GM12878 (cell line): ENCODE data around the gene ADORA2B. TPM values are rescaled to one million over a fixed set of nuclear protein-coding genes. Genes with fewer than 3 reads are reported as not detected.
A peak's percentile ranks its signal among the peaks of the same experiment; 100 is the strongest.

ENCODE experiments used
- ATAC-seq: fragments of 200-7000 bp; cut with Tn5 transposase; 3 replicates; pipeline ENCODE4 v1.9.1; 2020; ENCODE audit warnings: mild to moderate bottlenecking, moderate library complexity
- BruUV-seq: library from RNA; stranded (reverse); fragments of 400-500 nt; replicated peaks from 2 replicates; lab custom pipeline; 2021; lab: Mats Ljungman, UMichigan
- CTCF ChIA-PET: fragments of 300-600 bp; sonication (Branson Sonifier 250); formaldehyde crosslinking; extraction: SDS; loops from one replicate; lab custom pipeline; 2021; ENCODE audit warnings: inconsistent platforms; lab: Yijun Ruan, JAX
- POLR2A ChIA-PET: fragments of 350-600 bp; formaldehyde crosslinking; extraction: SDS; loops from one replicate; lab custom pipeline; 2021; ENCODE audit warnings: inconsistent platforms; lab: Charles Lee
- RAD21 ChIA-PET: fragments of 300-600 bp; sonication (Branson Sonifier 250); formaldehyde crosslinking; loops from one replicate; lab custom pipeline; 2023; ENCODE audit warnings: antibody characterized with exemption; ENCODE audit not compliant: unreplicated experiment; lab: Charles Lee
- SMC1A ChIA-PET: fragments of 300-600 bp; sonication (Branson Sonifier 250); formaldehyde crosslinking; loops from one replicate; lab custom pipeline; 2023; ENCODE audit not compliant: unreplicated experiment, uncharacterized antibody; lab: Charles Lee
- DNase-seq: peaks from one replicate; pipeline ENCODE4 v3.0.0-alpha.2; 2011; ENCODE audit warnings: low read depth, low spot score
- FAIRE-seq: peaks from 3 replicates; lab custom pipeline; 2011; peaks lifted over from hg19 to GRCh38; lab: Jason Lieb, UNC
- H2AFZ ChIP-seq: 2 replicates; pipeline ENCODE4 v1.6.0; 2011; ENCODE audit warnings: low read depth, low read length, control low read depth; ENCODE audit not compliant: control insufficient read depth
- H3K27ac ChIP-seq: 2 replicates; pipeline ENCODE4 v1.5.1; 2011; ENCODE audit warnings: control low read depth; ENCODE audit not compliant: control insufficient read depth, insufficient read depth
- H3K27me3 ChIP-seq, 2 experiments: replicated peaks in 1 of 2; 2 replicates each; pipeline versions ENCODE4 v1.6.0 to v1.6.1; 2011; ENCODE audit warnings: low read length in 1 of 2; ENCODE audit not compliant: control insufficient read depth in 2 of 2, insufficient read depth in 2 of 2
- H3K36me3 ChIP-seq, 2 experiments: 2 replicates each; pipeline ENCODE4 v1.5.1; 2011; ENCODE audit warnings: low read length in 1 of 2; ENCODE audit not compliant: control insufficient read depth in 2 of 2, insufficient read depth in 2 of 2
- H3K4me1 ChIP-seq: 2 replicates; pipeline ENCODE4 v1.6.1; 2011; ENCODE audit warnings: mild to moderate bottlenecking, low read length, moderate library complexity, mixed read lengths; ENCODE audit not compliant: control insufficient read depth, insufficient read depth
- H3K4me2 ChIP-seq: 2 replicates; pipeline ENCODE4 v1.6.0; 2011; ENCODE audit warnings: control low read depth; ENCODE audit not compliant: control insufficient read depth, insufficient read depth
- H3K4me3 ChIP-seq: fragments of 200-600 bp; sonication (generic); 2 replicates; pipeline ENCODE4 v1.5.1; 2016
- H3K79me2 ChIP-seq: 2 replicates; pipeline ENCODE4 v1.6.0; 2011; ENCODE audit warnings: low read length; ENCODE audit not compliant: control insufficient read depth, insufficient read depth
- H3K9ac ChIP-seq: 2 replicates; pipeline ENCODE4 v1.8.0; 2011; ENCODE audit warnings: low read length, control low read depth, mixed read lengths; ENCODE audit not compliant: control insufficient read depth, insufficient read depth
- H3K9me3 ChIP-seq: replicated peaks from 3 replicates; pipeline ENCODE4 v1.5.1; 2011; ENCODE audit warnings: mild to moderate bottlenecking, low read length; ENCODE audit not compliant: control insufficient read depth, insufficient read depth
- H4K20me1 ChIP-seq: 2 replicates; pipeline ENCODE4 v1.6.0; 2011; ENCODE audit not compliant: control insufficient read depth, insufficient read depth
- BMI1 ChIP-seq: fragments of 450-650 bp; IDR thresholded peaks from 2 replicates; pipeline ENCODE4 v1.6.1; 2016; ENCODE audit warnings: mild to moderate bottlenecking, moderate library complexity, borderline replicate concordance
- HDAC6 ChIP-seq: fragments of 200-600 bp; sonication (generic); IDR thresholded peaks from one replicate; pipeline ENCODE4 v1.8.0; 2017; ENCODE audit warnings: antibody characterized with exemption; ENCODE audit not compliant: unreplicated experiment
- RFX5 ChIP-seq: IDR thresholded peaks from 2 replicates; pipeline ENCODE4 v1.6.1; 2011; ENCODE audit warnings: low read depth, low read length, improper control_type of control experiment
- SMAD5 ChIP-seq: IDR thresholded peaks from 2 replicates; pipeline ENCODE4 v1.6.1; 2016; ENCODE audit warnings: antibody characterized with exemption, low read depth
- ZNF207 ChIP-seq: fragments of 450-650 bp; IDR thresholded peaks from 2 replicates; pipeline ENCODE4 v1.6.1; 2014; ENCODE audit warnings: antibody characterized with exemption, mild to moderate bottlenecking, borderline replicate concordance
- ZNF592 ChIP-seq: fragments of 450-650 bp; IDR thresholded peaks from 2 replicates; pipeline ENCODE4 v1.6.1; 2017; ENCODE audit warnings: mild to moderate bottlenecking, moderate library complexity
- WGBS: methylation state at CpG from one replicate; pipeline ENCODE4 v1.1.6; 2016; ENCODE audit warnings: low lambda C conversion rate; ENCODE audit not compliant: insufficient replicate concordance, insufficient coverage; ENCODE audit errors: missing lambda C conversion rate; 5-methylcytosine and 5-hydroxymethylcytosine counted together
- in situ Hi-C: fragments of 300-500 bp; cut with MboI; formaldehyde crosslinking; loops from 9 replicates; pipeline ENCODE4 v1.14.3; 2018; ENCODE audit warnings: mixed read lengths
- intact Hi-C: fragments of 100-400 bp; cut with micrococcal nuclease; formaldehyde crosslinking; loops from one replicate; pipeline ENCODE4 v1.14.2; 2022; ENCODE audit not compliant: unreplicated experiment
- polyA plus RNA-seq, 11 experiments: library from polyadenylated mRNA; depleted of rRNA in 4 of 11; unstranded in 6 of 11; stranded (reverse) in 5 of 11; fragments of >200 nt; fragmentation: Nextera tagmentation in 4 of 11; fragmentation: Illumina TruSeq in 1 of 11; extraction: Ambion mirVana in 4 of 11; extraction: Trizol in 1 of 11; gene quantifications; 1 replicate in 1 of 11; 2 replicates in 10 of 11; pipeline versions ENCODE4 v1.2.1 to v1.2.3, GENCODE V29; 2011 to 2016; ENCODE audit warnings: inconsistent platforms in 2 of 11, missing spikeins in 2 of 11, low read depth in 1 of 11
- total RNA-seq, 4 experiments: library from RNA; depleted of rRNA in 3 of 4; stranded (reverse); fragments of >200 nt in 3 of 4; fragmentation: Illumina TruSeq in 1 of 4; extraction: Trizol in 1 of 4; gene quantifications; 2 replicates each; pipeline versions ENCODE4 v1.2.1 to v1.2.3, GENCODE V29; 2013 to 2021
- TF ChIP-seq, protein P1 (sequence below): fragments of 450-650 bp; IDR thresholded peaks from 2 replicates; pipeline ENCODE4 v1.6.1; 2017; ENCODE audit warnings: mild to moderate bottlenecking, moderate library complexity

Gene ADORA2B
- total and polyA plus RNA-seq, 10 of the 15 experiments (the other 5 are each of a cell fraction or from before 2014, with no cell fraction given), result 0.05 to 0.42 (median 0.17) TPM

GRCh38 chr17:15945527-15946191 is 729 bp downstream of the ADORA2B start:
- Histone ChIP-seq H3K36me3 (no peaks in the 10 kb centered on the region), H3K4me3 (peak overlapping the region; percentile 32; the same call in 1 of the 2 replicates), H3K9me3 (peaks cover 2% of the 10 kb centered on the region; the same call in 2 of the 3 replicates), H4K20me1 (no peaks in the 10 kb centered on the region), H3K79me2 (no peaks in the 10 kb centered on the region), H3K4me1 (no peaks in the 10 kb centered on the region), H3K9ac (no peak overlapping the region), H3K4me2 (peak overlapping the region; percentile 79), H2AFZ (peak overlapping the region; percentile 61), H3K27ac (no peak overlapping the region), H3K27me3 (peaks cover 7 to 17% of the 10 kb centered on the region in 2 experiments)
- in situ Hi-C loops, result no loop called here
- no TSS peak for BruUV-seq
- intact Hi-C loops, result loop anchor here (1.0 kb wide), 1 partner anchor 53 kb away; no protein-coding TSS in a partner anchor
- DNase-seq (no peak), FAIRE-seq (no peak), ATAC-seq (peak; percentile 11)
- RAD21 ChIA-PET, result interaction anchor here (1.4 kb wide), 2 partner anchors 52 to 53 kb away, joined by 3 to 4 read pairs; partner anchors contain the start of gene ZSWIM7
- POLR2A ChIA-PET, result no interaction called here
- WGBS, result 30% methylated on average over 58 of the region's 64 CpGs
- TF ChIP-seq SMAD5 (no peak), HDAC6 (peak; percentile 4)
- CTCF ChIA-PET, result interaction anchor here (2.4 kb wide), 1 partner anchor 53 kb away, joined by 10 read pairs; the partner anchor contains the start of genes TTC19 and ZSWIM7
- SMC1A ChIA-PET, result interaction anchor here (1.5 kb wide), 1 partner anchor 52 kb away, joined by 5 read pairs; no protein-coding TSS in a partner anchor

DNA sequence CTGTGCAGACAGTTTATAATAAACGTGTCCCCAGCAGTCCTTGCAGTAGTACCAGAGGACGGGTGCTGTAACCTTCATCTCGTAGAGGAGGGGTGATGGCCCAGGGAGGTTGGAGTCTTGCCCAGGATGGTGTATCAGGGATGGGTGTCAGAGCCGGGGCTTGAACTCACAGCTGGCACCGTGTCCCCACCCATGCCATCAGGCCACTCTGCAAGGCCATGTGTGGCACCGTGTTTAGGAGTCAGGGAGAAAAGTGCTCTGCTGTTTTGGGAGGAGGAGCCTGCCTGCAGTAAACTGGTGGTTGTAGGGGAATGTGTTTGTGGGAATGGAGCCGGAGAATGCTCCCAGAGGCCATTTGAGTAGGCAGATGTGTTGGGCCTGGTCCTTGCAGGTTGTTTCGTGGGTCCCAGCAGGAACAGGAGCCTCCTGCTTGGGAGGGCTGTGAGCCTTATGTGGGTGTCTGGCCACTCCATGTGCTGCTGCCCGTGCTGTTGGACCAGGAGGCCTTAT is 1.7 kb downstream of the ADORA2B start:
- ATAC-seq (no peak), FAIRE-seq (no peak), DNase-seq (no peak)
- SMC1A ChIA-PET, result no interaction called here
- BruUV-seq, result no TSS peak
- no peak overlapping the region for H2AFZ ChIP-seq
- intact Hi-C loops, result no loop called here
- H3K9me3 ChIP-seq, result peaks cover 2% of the 10 kb centered on the region; the same call in 2 of the 3 replicates
- in situ Hi-C loops, result no loop called here
- no peaks in the 10 kb centered on the region for H3K36me3 ChIP-seq
- RAD21 ChIA-PET, result no interaction called here
- POLR2A ChIA-PET, result no interaction called here
- no peak overlapping the region for H3K4me3 ChIP-seq
- no peak overlapping the region for H3K27ac ChIP-seq
- H3K9ac ChIP-seq, result no peak overlapping the region
- CTCF ChIA-PET, result no interaction called here
- no peaks in the 10 kb centered on the region for H3K79me2 ChIP-seq
- peaks cover 7 to 17% of the 10 kb centered on the region in 2 experiments for H3K27me3 ChIP-seq
- H3K4me2 ChIP-seq, result no peak overlapping the region
- H4K20me1 ChIP-seq, result no peaks in the 10 kb centered on the region
- H3K4me1 ChIP-seq, result no peaks in the 10 kb centered on the region
- 66% methylated on average over 9 of the region's 9 CpGs for WGBS
- TF ChIP-seq, protein P1, sequence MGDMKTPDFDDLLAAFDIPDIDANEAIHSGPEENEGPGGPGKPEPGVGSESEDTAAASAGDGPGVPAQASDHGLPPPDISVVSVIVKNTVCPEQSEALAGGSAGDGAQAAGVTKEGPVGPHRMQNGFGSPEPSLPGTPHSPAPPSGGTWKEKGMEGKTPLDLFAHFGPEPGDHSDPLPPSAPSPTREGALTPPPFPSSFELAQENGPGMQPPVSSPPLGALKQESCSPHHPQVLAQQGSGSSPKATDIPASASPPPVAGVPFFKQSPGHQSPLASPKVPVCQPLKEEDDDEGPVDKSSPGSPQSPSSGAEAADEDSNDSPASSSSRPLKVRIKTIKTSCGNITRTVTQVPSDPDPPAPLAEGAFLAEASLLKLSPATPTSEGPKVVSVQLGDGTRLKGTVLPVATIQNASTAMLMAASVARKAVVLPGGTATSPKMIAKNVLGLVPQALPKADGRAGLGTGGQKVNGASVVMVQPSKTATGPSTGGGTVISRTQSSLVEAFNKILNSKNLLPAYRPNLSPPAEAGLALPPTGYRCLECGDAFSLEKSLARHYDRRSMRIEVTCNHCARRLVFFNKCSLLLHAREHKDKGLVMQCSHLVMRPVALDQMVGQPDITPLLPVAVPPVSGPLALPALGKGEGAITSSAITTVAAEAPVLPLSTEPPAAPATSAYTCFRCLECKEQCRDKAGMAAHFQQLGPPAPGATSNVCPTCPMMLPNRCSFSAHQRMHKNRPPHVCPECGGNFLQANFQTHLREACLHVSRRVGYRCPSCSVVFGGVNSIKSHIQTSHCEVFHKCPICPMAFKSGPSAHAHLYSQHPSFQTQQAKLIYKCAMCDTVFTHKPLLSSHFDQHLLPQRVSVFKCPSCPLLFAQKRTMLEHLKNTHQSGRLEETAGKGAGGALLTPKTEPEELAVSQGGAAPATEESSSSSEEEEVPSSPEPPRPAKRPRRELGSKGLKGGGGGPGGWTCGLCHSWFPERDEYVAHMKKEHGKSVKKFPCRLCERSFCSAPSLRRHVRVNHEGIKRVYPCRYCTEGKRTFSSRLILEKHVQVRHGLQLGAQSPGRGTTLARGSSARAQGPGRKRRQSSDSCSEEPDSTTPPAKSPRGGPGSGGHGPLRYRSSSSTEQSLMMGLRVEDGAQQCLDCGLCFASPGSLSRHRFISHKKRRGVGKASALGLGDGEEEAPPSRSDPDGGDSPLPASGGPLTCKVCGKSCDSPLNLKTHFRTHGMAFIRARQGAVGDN, result no peak
- TF ChIP-seq BMI1, result no peak
- no peak for TF ChIP-seq ZNF207
- no peak for TF ChIP-seq RFX5
- TF ChIP-seq ZNF592, result no peak
